ENCODE measurements around the gene ABTB1. TPM values are rescaled to one million over a fixed set of nuclear protein-coding genes. Genes with fewer than 3 reads are reported as not detected.

ABTB1 gene
- total and polyA plus RNA-seq, 4 experiments from 2014 or later, result 66.9 to 169 (median 120) TPM

GRCh38 chr3:127630811-127631714 lies 41.7 kb upstream of the ABTB1 start:
- H3K4me3 Mint-ChIP-seq, result peak overlapping the region in 7 of 8 donors; percentile 6 to 87 (median 65)
- H3K27me3 Mint-ChIP-seq, result peaks cover 10 to 17% of the 10 kb centered on the region in 2 donors
- no peaks in the 10 kb centered on the region for H3K36me3 ChIP-seq (ENCODE audit: insufficient read depth, low read length)
- H3K4me3 ChIP-seq (ENCODE audit: low read length in 2 of 2), result no peak overlapping the region
- peaks cover 4% of the 10 kb centered on the region for H3K27me3 ChIP-seq (ENCODE audit: insufficient read depth, low read length)
- H3K4me1 Mint-ChIP-seq, result peaks cover 27 to 49% (median 36%) of the 10 kb centered on the region in 4 donors
- H3K27ac Mint-ChIP-seq, result peak overlapping the region in 1 of 7 donors; percentile 90
- no peak overlapping the region for H3K27ac ChIP-seq (ENCODE audit: low read depth, low read length)
- ChIA-PET POLR2A (ENCODE audit: partially characterized antibody) (interaction anchor here (1.4 to 1.8 kb wide), 2 partner anchors 33 to 41 kb away, joined by 3 to 7 read pairs; partner anchors contain the start of genes ABTB1 and MCM2), CTCF (ENCODE audit: partially characterized antibody) (interaction anchor here (1.0 kb wide), 1 partner anchor 12 kb away, joined by 3 read pairs; no protein-coding TSS in a partner anchor)
- no peaks in the 10 kb centered on the region for H3K36me3 Mint-ChIP-seq
- H3K9me3 ChIP-seq (ENCODE audit: control insufficient read depth in 1 of 2, low read length in 2 of 2), result no peaks in the 10 kb centered on the region
- H3K9me3 Mint-ChIP-seq, result no peaks in the 10 kb centered on the region
- no peak for DNase-seq
- peaks cover 21% of the 10 kb centered on the region for H3K4me1 ChIP-seq (ENCODE audit: insufficient read depth, low read length)
- intact Hi-C loops (cut with micrococcal nuclease), result no loop called here

DNA sequence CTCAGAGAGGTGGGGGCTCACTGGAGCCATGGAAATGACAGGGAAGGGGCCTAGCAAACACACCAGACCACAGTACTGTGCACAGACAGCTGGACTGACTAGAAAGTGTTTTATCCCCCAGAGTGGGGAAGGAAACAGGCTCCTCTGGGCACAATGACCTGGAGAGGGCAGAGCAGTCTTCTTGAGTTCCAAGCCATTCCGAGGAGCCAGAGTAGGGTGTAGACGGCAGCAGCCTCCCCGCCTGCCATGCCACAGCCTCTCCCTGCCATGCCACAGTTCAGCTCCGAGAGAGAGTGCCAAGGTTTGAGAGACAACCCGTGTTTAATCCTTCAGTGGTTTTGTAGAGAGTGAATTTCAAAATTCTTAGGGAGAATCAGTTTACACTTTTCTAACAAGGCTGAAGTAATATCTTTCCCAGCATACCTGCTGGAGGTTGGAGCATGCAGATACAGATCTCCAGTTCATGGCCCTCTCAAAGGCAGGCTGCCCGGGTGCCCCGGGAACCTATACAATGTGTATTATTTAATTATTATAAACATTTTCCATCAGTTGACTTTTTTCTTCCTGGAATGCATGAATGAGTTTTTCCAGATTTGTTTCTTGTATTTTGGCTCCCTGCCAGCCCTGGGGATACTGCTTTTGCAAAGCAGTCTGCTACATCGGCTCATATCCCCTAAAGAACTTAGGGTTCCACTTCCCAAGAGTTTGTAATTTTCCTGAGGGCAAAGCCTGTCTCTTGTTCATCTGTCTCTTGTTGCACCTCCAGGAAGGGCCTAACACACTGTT lies 40.5 kb upstream of the ABTB1 start:
- Histone ChIP-seq H3K9me3 (ENCODE audit: control insufficient read depth in 1 of 2, low read length in 2 of 2) (no peaks in the 10 kb centered on the region), H3K4me1 (ENCODE audit: insufficient read depth, low read length) (peaks cover 17% of the 10 kb centered on the region), H3K27ac (ENCODE audit: low read depth, low read length) (no peak overlapping the region), H3K27me3 (ENCODE audit: insufficient read depth, low read length) (peaks cover 4% of the 10 kb centered on the region), H3K36me3 (ENCODE audit: insufficient read depth, low read length) (no peaks in the 10 kb centered on the region), H3K4me3 (ENCODE audit: low read length in 2 of 2) (no peak overlapping the region)
- Mint-ChIP-seq H3K9me3 (no peaks in the 10 kb centered on the region), H3K36me3 (no peaks in the 10 kb centered on the region), H3K4me3 (no peak overlapping the region), H3K4me1 (peaks cover 17 to 38% (median 25%) of the 10 kb centered on the region in 4 donors), H3K27ac (peak overlapping the region in 1 of 7 donors; percentile 8), H3K27me3 (peaks cover 10 to 17% of the 10 kb centered on the region in 2 donors)
- intact Hi-C loops (cut with micrococcal nuclease), result no loop called here
- POLR2A ChIA-PET (ENCODE audit: partially characterized antibody), result interaction anchor here (1.4 kb wide), 1 partner anchor 40 kb away, joined by 3 read pairs; the partner anchor contains the start of gene ABTB1
- CTCF ChIA-PET (ENCODE audit: partially characterized antibody), result interaction anchor here (1.6 kb wide), 2 partner anchors 16 to 57 kb away, joined by 4 to 5 read pairs; no protein-coding TSS in a partner anchor
- DNase-seq, result no peak

GRCh38 chr3:127634653-127635052 lies 38.1 kb upstream of the ABTB1 start:
- Mint-ChIP-seq H3K27me3 (peaks cover 6 to 14% of the 10 kb centered on the region in 2 donors), H3K9me3 (no peaks in the 10 kb centered on the region), H3K27ac (no peak overlapping the region), H3K4me3 (no peak overlapping the region), H3K36me3 (no peaks in the 10 kb centered on the region), H3K4me1 (peaks cover 11 to 29% (median 19%) of the 10 kb centered on the region in 4 donors)
- no peak overlapping the region for H3K27ac ChIP-seq (ENCODE audit: low read depth, low read length)
- ChIA-PET CTCF (ENCODE audit: partially characterized antibody) (no interaction called here), POLR2A (ENCODE audit: partially characterized antibody) (no interaction called here)
- H3K9me3 ChIP-seq (ENCODE audit: control insufficient read depth in 1 of 2, low read length in 2 of 2), result no peaks in the 10 kb centered on the region
- intact Hi-C loops (cut with micrococcal nuclease), result no loop called here
- no peak overlapping the region for H3K4me3 ChIP-seq (ENCODE audit: low read length in 2 of 2)
- H3K36me3 ChIP-seq (ENCODE audit: insufficient read depth, low read length), result no peaks in the 10 kb centered on the region
- DNase-seq, result no peak
- peaks cover 23% of the 10 kb centered on the region for H3K4me1 ChIP-seq (ENCODE audit: insufficient read depth, low read length)
- H3K27me3 ChIP-seq (ENCODE audit: insufficient read depth, low read length), result peaks cover 4% of the 10 kb centered on the region

GRCh38 chr3:127637546-127637945 lies 35.2 kb upstream of the ABTB1 start:
- Mint-ChIP-seq H3K36me3 (no peaks in the 10 kb centered on the region), H3K27ac (peak overlapping the region in 3 of 7 donors; percentile 7 to 89 (median 47)), H3K9me3 (peaks cover 0 to 2% (median 0%) of the 10 kb centered on the region in 8 donors), H3K4me3 (peak overlapping the region in 4 of 8 donors; percentile 36 to 45 (median 43)), H3K4me1 (peaks cover 2 to 10% (median 7%) of the 10 kb centered on the region in 4 donors), H3K27me3 (peaks cover 0 to 7% of the 10 kb centered on the region in 2 donors)
- Histone ChIP-seq H3K36me3 (ENCODE audit: insufficient read depth, low read length) (no peaks in the 10 kb centered on the region), H3K27ac (ENCODE audit: low read depth, low read length) (no peak overlapping the region), H3K4me1 (ENCODE audit: insufficient read depth, low read length) (peaks cover 9% of the 10 kb centered on the region), H3K27me3 (ENCODE audit: insufficient read depth, low read length) (no peaks in the 10 kb centered on the region), H3K4me3 (ENCODE audit: low read length in 2 of 2) (no peak overlapping the region), H3K9me3 (ENCODE audit: control insufficient read depth in 1 of 2, low read length in 2 of 2) (no peaks in the 10 kb centered on the region)
- POLR2A ChIA-PET (ENCODE audit: partially characterized antibody), result interaction anchor here (1.6 kb wide), 1 partner anchor 35 kb away, joined by 4 read pairs; the partner anchor contains the start of gene ABTB1
- peak; percentile 21 to 53 (median 44) for DNase-seq
- CTCF ChIA-PET (ENCODE audit: partially characterized antibody), result interaction anchor here (0.8 to 1.3 kb wide), 2 partner anchors 40 to 58 kb away, joined by 3 to 5 read pairs; partner anchors contain the start of gene MCM2
- intact Hi-C loops (cut with micrococcal nuclease), result no loop called here

GRCh38 chr3:127637971-127638370 lies 34.8 kb upstream of the ABTB1 start:
- H3K9me3 ChIP-seq (ENCODE audit: control insufficient read depth in 1 of 2, low read length in 2 of 2), result no peaks in the 10 kb centered on the region
- H3K27ac ChIP-seq (ENCODE audit: low read depth, low read length), result no peak overlapping the region
- POLR2A ChIA-PET (ENCODE audit: partially characterized antibody), result no interaction called here
- H3K4me3 ChIP-seq (ENCODE audit: low read length in 2 of 2), result no peak overlapping the region
- no peak for DNase-seq
- H3K4me1 Mint-ChIP-seq, result peaks cover 2 to 10% (median 7%) of the 10 kb centered on the region in 4 donors
- peaks cover 9% of the 10 kb centered on the region for H3K4me1 ChIP-seq (ENCODE audit: insufficient read depth, low read length)
- no peaks in the 10 kb centered on the region for H3K36me3 ChIP-seq (ENCODE audit: insufficient read depth, low read length)
- CTCF ChIA-PET (ENCODE audit: partially characterized antibody), result interaction anchor here (1.3 kb wide), 1 partner anchor 40 kb away, joined by 5 read pairs; the partner anchor contains the start of gene MCM2
- H3K27ac Mint-ChIP-seq, result peak overlapping the region in 1 of 7 donors; percentile 7
- H3K9me3 Mint-ChIP-seq, result peaks cover 0 to 2% (median 0%) of the 10 kb centered on the region in 8 donors
- intact Hi-C loops (cut with micrococcal nuclease), result no loop called here
- no peaks in the 10 kb centered on the region for H3K36me3 Mint-ChIP-seq
- H3K27me3 Mint-ChIP-seq, result peaks cover 0 to 7% of the 10 kb centered on the region in 2 donors
- no peaks in the 10 kb centered on the region for H3K27me3 ChIP-seq (ENCODE audit: insufficient read depth, low read length)
- H3K4me3 Mint-ChIP-seq, result no peak overlapping the region

DNA sequence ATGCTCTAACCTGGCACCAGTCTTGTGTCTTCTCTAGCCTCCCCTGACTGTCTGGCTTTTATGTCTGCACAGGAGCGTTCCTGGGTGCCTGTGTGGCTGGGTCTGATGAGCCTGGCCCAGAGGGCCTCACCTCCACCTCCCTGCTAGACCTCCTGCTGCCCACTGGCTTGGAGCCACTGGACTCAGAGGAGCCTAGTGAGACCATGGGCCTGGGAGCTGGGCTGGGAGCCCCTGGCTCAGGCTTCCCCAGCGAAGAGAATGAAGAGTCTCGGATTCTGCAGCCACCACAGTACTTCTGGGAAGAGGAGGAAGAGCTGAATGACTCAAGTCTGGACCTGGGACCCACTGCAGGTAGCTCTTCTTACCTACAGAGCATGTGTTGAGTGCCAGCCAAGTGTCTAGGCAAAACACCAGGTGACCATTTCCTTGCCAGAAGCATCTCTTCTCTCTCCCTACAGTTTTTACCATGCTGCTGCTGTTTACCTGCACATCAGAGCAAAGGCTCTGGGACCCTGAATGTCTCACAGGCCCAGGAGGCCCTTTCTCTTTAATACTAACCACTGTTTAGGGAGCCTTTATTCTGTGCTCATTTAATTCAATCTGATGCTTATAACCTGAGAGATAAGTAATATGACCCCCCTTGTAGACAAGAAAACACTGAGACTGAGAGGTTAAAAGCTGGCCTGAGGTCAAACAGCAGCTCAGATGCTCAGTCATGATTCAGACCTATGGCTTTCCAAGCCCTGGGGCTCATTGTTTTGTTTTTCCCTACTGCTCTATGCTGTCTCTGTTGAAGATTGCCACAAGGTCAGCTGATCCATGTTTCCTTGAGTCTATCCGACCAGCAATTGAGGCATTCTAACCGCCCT lies 33.3 kb upstream of the ABTB1 start:
- intact Hi-C loops (cut with micrococcal nuclease), result no loop called here
- Histone ChIP-seq H3K27ac (ENCODE audit: low read depth, low read length) (no peak overlapping the region), H3K9me3 (ENCODE audit: control insufficient read depth in 1 of 2, low read length in 2 of 2) (no peaks in the 10 kb centered on the region), H3K4me3 (ENCODE audit: low read length in 2 of 2) (no peak overlapping the region), H3K27me3 (ENCODE audit: insufficient read depth, low read length) (no peaks in the 10 kb centered on the region), H3K4me1 (ENCODE audit: insufficient read depth, low read length) (peaks cover 9% of the 10 kb centered on the region), H3K36me3 (ENCODE audit: insufficient read depth, low read length) (no peaks in the 10 kb centered on the region)
- peaks cover 0 to 3% of the 10 kb centered on the region in 2 donors for H3K27me3 Mint-ChIP-seq
- H3K4me3 Mint-ChIP-seq, result no peak overlapping the region
- ChIA-PET CTCF (ENCODE audit: partially characterized antibody) (no interaction called here), POLR2A (ENCODE audit: partially characterized antibody) (interaction anchor here (0.7 kb wide), 1 partner anchor 33 kb away, joined by 3 read pairs; the partner anchor contains the start of gene ABTB1)
- H3K27ac Mint-ChIP-seq, result no peak overlapping the region
- peaks cover 0 to 2% (median 0%) of the 10 kb centered on the region in 8 donors for H3K9me3 Mint-ChIP-seq
- no peak for DNase-seq
- H3K4me1 Mint-ChIP-seq, result peaks cover 2 to 10% (median 7%) of the 10 kb centered on the region in 4 donors
- H3K36me3 Mint-ChIP-seq, result peaks cover 0 to 6% of the 10 kb centered on the region in 2 donors
